ENCODE results near the gene BCHE.

Gene BCHE

DNA sequence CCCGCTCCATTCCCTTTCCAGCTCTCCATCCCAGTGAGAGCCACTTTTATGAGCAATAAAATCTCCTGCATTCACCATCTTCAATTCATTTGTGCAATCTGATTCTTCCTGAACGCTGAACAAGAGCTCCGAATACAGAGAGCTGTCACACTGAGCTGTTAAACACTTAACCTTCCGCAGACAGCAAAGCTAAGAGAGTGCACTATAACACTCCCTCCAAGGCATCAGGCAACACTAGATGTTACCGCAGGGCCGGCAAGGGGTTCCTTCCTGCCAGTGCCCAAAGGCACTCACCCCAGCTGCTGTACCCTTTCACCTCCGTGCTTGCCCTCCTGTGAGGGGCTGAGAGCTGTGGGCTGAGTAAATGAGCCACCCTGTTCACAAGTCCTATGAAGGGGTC lies 85.6 kb downstream of the BCHE start:
- DNase-seq (ENCODE audit: low read depth, low spot score): no peak

- DNase-seq (ENCODE audit: low read depth, low spot score): no peak
Observed at GRCh38 chr3:165749821-165750220, 87.4 kb downstream of the BCHE start.

DNA sequence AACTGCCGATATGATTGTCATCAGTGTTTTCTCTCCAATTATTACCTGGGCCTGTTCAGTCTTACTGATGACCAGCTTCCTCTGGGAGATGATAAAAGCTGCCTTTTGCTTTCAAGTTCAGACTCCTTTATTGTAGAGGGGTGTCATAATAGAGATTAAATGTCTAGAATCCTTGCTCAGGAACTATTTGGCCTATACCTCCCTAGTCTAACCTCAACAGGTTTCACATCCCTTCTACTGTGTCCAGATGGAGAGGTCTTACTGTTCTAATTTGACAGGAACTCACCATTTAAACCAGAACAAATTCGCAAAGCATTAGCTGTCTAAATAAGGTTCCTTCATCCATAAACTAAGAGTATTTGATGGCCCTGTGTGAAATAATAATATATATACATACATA lies 88.0 kb downstream of the BCHE start:
- DNase-seq (ENCODE audit: low read depth, low spot score): no peak

- no peak for DNase-seq (ENCODE audit: low read depth, low spot score)
Observed at GRCh38 chr3:165748094-165748493, 89.1 kb downstream of the BCHE start.

DNA sequence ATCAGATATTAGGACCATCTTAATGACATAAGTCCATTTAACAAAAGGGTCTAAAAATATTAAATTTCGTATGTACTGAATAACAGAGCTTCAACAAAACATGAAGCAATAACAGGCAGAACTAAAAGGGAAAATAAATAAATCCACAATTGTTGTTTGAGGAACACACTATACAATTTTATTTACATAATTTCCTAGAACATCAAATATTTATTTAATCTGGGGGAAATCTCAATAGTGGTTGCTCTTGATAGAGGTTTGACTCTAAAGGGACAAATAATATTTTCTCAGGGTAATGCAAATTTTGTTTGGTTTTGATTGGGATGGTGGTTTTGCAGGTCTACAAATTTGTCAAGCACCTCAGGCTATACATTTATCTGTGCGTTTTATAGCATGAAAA lies 90.3 kb downstream of the BCHE start:
- DNase-seq (ENCODE audit: low read depth, low spot score): no peak

- no peak for DNase-seq (ENCODE audit: low read depth, low spot score)
Observed at GRCh38 chr3:165744025-165744424, 93.2 kb downstream of the BCHE start.

DNA sequence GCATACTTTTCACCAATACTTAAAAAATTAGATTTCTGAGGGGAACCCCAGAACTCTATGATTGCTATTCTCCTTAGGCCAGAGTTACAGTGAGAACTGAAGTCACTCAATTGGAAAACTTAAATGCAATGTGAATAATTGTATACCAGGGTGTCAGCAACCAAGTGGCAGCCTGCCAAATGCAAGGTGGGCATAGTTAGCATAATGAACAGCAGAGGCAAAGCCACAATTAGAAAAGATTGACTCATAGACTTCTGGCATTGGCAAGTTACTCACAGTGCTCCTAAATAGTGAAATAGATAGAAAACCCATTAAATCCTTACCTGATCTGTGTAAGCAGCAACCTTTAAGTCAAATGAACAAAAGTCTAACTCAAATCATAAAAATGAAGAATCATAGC lies 94.9 kb downstream of the BCHE start:
- DNase-seq (ENCODE audit: low read depth, low spot score): no peak

GRCh38 chr3:165729756-165730155 lies 107.5 kb downstream of the BCHE start:
- no peak for DNase-seq (ENCODE audit: low read depth, low spot score)

GRCh38 chr3:165728924-165729323 lies 108.3 kb downstream of the BCHE start:
- DNase-seq (ENCODE audit: low read depth, low spot score): no peak

- no peak for DNase-seq (ENCODE audit: low read depth, low spot score)
Observed at GRCh38 chr3:165725296-165725695, 111.9 kb downstream of the BCHE start.

All from iPS DF 19.7 (cell line).